ENCODE results near the gene SGCA. TPM values are rescaled to one million over a fixed set of nuclear protein-coding genes. Genes with fewer than 3 reads are reported as not detected.

SGCA gene
- total and polyA plus RNA-seq, 5 experiments from 2014 or later, result 0.71 TPM; not detected in 4

DNA sequence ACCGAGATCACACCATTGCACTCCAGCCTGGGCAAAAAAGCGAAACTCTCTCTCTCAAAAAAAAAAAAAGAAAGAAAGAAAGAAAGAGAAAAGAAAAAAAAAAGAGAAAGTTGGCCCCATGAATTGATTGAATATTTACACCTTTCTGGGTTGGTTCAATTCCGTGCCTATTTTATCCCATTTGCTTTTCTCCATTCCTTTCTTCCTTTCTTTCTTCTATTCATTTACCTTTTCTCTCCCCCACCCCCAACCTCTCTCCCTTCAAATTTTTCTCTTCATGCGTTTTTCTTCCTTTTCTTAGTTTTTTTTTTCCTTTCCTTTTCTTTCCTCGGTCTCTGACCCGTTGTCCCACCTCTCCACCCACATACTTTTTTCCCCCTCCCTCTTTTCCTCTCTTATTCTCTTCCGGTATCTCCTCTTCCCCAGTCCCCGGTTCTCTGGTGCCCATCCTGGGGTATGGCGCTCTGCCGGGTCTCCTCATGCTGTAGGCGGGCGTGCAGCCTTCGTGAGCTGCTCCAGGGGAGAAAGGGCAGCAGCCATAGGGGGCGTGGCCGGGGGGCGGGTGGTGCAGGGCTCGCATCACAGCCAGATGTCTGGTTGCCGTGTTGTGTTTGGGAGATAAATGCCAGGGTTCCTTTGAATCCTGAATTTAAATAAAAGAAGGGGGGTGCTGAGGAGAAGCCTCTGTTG lies 40.9 kb downstream of the SGCA start:
- peaks cover 43 to 76% (median 62%) of the 10 kb centered on the region in 5 donors for H3K27me3 Mint-ChIP-seq
- DNase-seq (no peak), ATAC-seq (peak in 1 of 2 donors; percentile 46)
- H3K36me3 Mint-ChIP-seq, result no peaks in the 10 kb centered on the region
- POLR2A ChIA-PET, result no interaction called here
- peaks cover 3 to 11% (median 6%) of the 10 kb centered on the region in 4 donors for H3K4me1 Mint-ChIP-seq
- no peaks in the 10 kb centered on the region for H3K9me3 Mint-ChIP-seq
- peak overlapping the region in 1 of 10 donors; percentile 34 for H3K27ac Mint-ChIP-seq
- H3K4me3 Mint-ChIP-seq, result peak overlapping the region in 7 of 10 donors; percentile 18 to 67 (median 36)

DNA sequence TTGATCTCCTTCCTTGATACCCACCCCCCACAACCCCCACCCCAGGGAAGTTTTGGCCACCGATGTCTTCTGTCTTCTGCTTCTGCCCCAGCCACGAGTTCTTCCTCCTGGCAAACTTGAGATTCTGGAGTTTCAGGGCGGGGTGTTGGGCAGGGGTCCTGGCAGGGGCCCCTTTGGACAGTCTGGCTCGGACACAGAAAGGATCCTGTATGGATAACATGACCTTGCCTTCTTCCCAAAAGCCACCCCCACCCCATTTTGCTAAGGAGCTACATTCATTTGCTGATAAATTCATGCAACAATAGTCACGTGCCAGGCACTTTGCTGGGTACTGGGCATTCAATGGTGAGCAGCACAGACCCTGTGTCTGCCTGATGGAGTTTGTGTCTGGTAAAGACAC lies 41.5 kb downstream of the SGCA start:
- H3K9me3 Mint-ChIP-seq, result no peaks in the 10 kb centered on the region
- no peaks in the 10 kb centered on the region for H3K36me3 Mint-ChIP-seq
- peak overlapping the region in 1 of 10 donors; percentile 39 for H3K4me3 Mint-ChIP-seq
- ATAC-seq (no peak), DNase-seq (no peak)
- peaks cover 3 to 11% (median 5%) of the 10 kb centered on the region in 4 donors for H3K4me1 Mint-ChIP-seq
- H3K27me3 Mint-ChIP-seq, result peaks cover 39 to 76% (median 57%) of the 10 kb centered on the region in 5 donors
- H3K27ac Mint-ChIP-seq, result peak overlapping the region in 2 of 10 donors; percentile 9 to 34
- POLR2A ChIA-PET, result no interaction called here

DNA sequence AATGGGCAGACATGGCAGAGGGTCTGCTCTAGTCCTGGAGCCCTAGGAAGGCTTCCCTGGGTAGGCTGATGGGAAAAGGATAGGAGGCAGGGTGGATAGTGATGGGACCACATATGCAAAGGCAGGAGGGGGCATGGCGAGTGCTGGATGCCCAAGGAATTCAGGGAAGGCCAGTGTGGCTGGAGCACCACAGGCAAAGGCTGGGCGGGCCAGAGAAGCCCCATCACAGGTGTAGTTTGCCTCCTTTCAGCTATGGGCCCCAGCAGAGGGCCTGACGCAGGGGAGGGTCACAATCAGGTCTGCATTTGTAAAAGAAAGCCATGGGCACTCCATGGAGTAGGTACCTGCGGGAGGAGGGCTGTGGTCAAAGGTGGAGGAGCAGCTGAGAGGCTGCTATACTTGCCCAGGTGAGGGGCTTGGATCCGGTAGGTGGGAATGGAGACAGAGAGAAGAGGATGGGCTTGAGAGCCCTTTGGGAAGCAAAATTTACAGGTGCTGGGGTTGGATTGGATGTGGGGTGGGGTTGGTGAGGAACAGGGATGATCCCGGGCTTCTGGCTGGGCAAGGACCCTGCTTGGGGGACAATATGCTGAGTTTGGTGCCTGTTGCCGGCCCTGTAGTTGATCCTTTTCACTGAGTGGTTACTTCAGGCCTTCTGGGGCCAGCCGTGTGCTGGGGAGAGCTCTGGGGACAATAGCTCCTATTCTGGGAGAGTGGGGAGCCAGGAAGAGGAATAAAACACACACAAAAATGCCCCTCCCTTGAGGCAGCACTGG lies 42.2 kb downstream of the SGCA start:
- Mint-ChIP-seq H3K27me3 (peaks cover 32 to 71% (median 51%) of the 10 kb centered on the region in 5 donors), H3K9me3 (no peaks in the 10 kb centered on the region), H3K4me3 (no peak overlapping the region), H3K27ac (peak overlapping the region in 1 of 10 donors; percentile 78), H3K36me3 (no peaks in the 10 kb centered on the region), H3K4me1 (peaks cover 5 to 15% (median 11%) of the 10 kb centered on the region in 4 donors)
- POLR2A ChIA-PET, result no interaction called here
- DNase-seq (no peak), ATAC-seq (no peak)

DNA sequence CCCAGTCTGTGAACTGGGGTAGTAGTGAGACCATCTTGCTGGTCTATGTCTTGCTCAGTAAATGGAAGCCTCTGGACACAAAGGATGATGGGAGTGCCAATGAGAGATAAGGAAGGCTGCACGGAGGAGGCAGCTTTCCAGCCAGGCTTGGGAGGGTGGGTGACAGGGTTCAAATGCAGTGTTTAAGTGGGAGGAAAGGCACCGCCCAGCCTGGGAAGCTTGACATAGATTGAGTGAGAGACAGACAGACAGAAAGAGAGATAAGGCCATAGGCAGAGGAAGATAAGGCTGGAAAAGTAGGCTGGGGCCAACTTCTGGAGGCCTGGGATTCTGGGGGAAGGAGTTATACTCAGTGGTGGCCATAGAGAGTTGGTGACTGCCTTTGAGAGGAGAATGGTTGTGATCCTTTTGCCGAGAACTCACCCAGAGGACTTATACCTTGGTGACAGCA lies 42.8 kb downstream of the SGCA start:
- Mint-ChIP-seq H3K36me3 (no peaks in the 10 kb centered on the region), H3K4me3 (no peak overlapping the region), H3K27ac (no peak overlapping the region), H3K4me1 (peaks cover 7 to 19% (median 15%) of the 10 kb centered on the region in 4 donors), H3K9me3 (no peaks in the 10 kb centered on the region), H3K27me3 (peaks cover 33 to 66% (median 49%) of the 10 kb centered on the region in 5 donors)
- DNase-seq (no peak), ATAC-seq (no peak)
- POLR2A ChIA-PET, result interaction anchor here (0.6 kb wide), 1 partner anchor 568 kb away, joined by 3 read pairs; no protein-coding TSS in a partner anchor

DNA sequence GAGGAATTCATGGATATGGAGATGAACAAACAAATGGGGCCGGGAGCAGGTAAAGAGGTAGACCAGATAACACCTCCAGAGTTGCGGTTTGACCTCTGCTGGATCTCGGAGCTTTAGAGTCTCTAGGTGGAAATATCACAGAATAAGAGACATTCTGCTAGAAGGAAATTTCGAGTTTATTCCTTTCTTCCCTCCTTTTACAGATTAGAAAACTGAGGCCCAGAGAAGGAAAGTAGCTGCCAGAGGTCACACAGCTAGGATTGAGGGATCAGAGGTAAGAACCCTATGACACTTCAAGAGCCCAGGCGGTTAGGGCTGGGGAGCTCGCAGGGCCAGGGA lies 43.3 kb downstream of the SGCA start:
- Mint-ChIP-seq H3K9me3 (no peaks in the 10 kb centered on the region), H3K4me3 (no peak overlapping the region), H3K27ac (no peak overlapping the region), H3K36me3 (no peaks in the 10 kb centered on the region), H3K27me3 (peaks cover 33 to 66% (median 45%) of the 10 kb centered on the region in 5 donors), H3K4me1 (peaks cover 7 to 19% (median 15%) of the 10 kb centered on the region in 4 donors)
- DNase-seq, result no peak
- no peak for ATAC-seq
- POLR2A ChIA-PET, result interaction anchor here (0.6 kb wide), 1 partner anchor 568 kb away, joined by 3 read pairs; no protein-coding TSS in a partner anchor

DNA sequence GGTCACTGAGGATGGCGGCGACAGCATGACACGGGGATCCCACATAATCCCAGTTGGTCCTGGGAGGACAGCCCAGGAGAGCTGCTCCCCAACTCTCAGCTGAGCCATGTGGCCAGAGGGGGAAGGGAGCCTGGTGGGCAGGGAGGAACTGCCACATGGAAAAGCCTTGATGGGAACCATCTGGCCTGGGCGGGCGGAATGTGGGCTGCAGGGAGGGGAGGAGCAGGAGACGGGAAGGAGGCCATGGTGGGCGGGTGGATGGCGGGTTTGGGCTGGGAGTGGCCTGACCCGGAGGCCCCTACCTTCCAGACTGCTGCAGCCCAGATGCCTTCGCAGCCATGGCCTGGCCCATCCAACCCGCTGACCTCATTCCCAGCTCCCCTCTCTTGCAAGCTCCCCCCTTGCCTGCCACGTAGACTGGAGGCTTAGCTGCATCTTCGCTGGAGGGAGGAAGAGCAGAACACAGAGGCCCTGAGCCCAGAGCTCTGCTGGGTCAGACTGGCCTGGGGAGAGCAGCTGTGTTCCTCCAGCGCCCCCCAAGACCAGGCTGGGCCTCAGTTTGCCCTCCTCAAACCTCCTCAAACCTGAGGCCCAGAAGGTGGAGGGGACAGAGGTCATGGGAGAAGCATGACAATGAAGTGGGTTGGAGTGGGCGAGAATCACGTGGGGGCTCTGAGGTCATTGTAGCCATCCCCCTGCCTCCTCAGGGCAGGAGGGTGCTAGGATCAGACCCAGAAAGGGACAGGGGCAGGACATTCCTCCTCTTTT lies 43.9 kb downstream of the SGCA start:
- ATAC-seq, result no peak
- H3K4me1 Mint-ChIP-seq, result peaks cover 7 to 19% (median 15%) of the 10 kb centered on the region in 4 donors
- no peak overlapping the region for H3K27ac Mint-ChIP-seq
- POLR2A ChIA-PET, result no interaction called here
- H3K27me3 Mint-ChIP-seq, result peaks cover 33 to 63% (median 45%) of the 10 kb centered on the region in 5 donors
- H3K4me3 Mint-ChIP-seq, result no peak overlapping the region
- no peaks in the 10 kb centered on the region for H3K9me3 Mint-ChIP-seq
- DNase-seq, result no peak
- no peaks in the 10 kb centered on the region for H3K36me3 Mint-ChIP-seq

DNA sequence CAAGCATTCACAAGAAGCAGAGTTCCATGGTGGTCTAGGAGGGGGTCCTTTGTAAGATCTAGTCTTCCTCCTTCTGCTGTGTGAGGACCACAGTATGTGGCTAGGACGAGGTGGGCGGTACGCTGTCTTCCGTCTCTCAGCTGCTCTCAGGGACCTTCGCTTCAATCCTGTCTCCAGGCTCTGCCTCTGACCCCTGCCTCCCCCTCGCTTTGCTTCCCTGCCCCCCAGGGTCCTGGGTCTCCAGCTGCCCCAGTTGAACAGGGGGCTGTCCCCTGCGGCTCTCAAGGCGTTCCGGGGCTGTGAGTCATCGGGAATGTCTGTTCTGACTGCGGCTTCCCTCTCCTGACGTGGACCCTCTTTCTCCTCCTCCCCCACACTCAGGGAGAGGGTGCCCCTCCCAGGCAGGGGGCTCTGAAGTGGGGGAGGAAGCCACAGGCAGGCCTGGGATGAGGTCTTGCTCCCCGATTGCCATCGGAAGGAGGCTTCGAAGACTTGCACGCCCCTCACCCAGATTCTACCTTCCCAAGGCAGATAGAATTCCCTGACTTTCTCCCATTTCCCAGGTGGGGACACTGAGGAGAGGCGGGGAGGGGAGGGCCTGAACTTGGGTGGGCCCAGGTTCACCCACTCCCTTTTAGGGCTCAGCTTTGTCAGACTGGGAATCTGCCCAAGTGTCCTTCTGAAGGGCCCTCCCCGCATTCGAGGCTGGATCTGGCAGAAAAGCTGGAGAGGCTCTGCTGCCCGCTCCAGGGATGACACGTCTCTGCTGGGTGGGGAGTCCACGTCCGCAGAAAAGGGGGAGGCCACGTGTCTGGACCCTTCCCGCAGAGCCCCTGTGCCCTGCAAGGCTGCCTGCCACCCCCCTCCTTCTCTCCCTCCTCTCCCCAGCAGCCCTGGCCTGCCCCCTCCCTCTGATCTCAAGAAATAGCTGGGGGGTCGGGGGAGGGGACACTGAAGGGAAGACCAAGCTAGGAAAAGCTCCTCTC lies 44.7 kb downstream of the SGCA start:
- H3K27ac Mint-ChIP-seq, result no peak overlapping the region
- H3K9me3 Mint-ChIP-seq, result no peaks in the 10 kb centered on the region
- POLR2A ChIA-PET, result no interaction called here

DNA sequence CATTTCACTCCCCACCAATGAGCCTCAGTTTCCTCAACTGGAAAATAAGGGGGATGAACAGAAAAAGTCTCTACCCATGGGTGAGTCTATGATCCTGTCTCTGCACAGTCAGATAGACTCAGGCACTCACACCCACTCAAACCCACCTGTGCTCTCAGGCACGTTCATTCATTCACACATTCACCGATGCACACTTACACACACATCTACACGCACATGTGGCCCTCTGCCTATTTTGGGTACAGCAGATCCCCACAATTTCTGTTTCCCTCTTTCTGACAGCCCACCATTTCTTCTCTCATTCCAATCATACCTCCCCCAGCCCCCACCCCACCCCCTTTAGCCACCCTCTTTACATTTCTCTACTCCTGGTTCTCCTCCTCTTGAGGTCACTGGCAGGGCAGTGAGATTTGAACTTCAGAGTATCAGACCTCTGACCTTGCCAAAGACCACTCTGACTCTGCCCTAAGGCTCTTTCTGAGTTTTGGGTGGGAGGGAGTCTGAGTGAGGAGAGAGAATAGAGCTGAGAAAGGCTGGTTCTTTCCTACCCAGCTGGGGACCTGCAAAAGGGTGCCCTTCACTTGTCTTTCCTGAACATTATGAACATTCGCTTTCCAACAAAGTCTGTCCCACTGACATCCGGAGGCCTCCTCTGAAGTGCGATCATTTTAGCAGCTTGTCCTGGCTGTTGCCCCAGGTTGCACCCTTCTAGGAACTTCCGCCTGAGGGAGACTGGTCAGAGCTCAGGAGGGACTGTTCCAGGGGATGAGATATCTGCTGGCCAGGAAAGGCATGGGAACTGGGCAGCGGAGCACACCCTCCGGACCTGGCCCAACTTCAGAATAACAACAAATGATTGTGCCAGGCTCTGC lies 45.7 kb downstream of the SGCA start:
- Mint-ChIP-seq H3K27ac (no peak overlapping the region), H3K27me3 (peaks cover 26 to 45% (median 34%) of the 10 kb centered on the region in 5 donors), H3K4me1 (peaks cover 7 to 19% (median 15%) of the 10 kb centered on the region in 4 donors), H3K36me3 (no peaks in the 10 kb centered on the region), H3K4me3 (no peak overlapping the region), H3K9me3 (no peaks in the 10 kb centered on the region)
- POLR2A ChIA-PET, result no interaction called here
- no peak for DNase-seq
- ATAC-seq, result no peak

More for the DNA sequence above, 44.7 kb downstream of the SGCA start:
- ATAC-seq (no peak), DNase-seq (peak in 1 of 10 donors; percentile 14)
- Mint-ChIP-seq H3K36me3 (no peaks in the 10 kb centered on the region), H3K27me3 (peaks cover 26 to 54% (median 39%) of the 10 kb centered on the region in 5 donors), H3K4me3 (no peak overlapping the region), H3K4me1 (peaks cover 7 to 19% (median 15%) of the 10 kb centered on the region in 4 donors)

DNA sequence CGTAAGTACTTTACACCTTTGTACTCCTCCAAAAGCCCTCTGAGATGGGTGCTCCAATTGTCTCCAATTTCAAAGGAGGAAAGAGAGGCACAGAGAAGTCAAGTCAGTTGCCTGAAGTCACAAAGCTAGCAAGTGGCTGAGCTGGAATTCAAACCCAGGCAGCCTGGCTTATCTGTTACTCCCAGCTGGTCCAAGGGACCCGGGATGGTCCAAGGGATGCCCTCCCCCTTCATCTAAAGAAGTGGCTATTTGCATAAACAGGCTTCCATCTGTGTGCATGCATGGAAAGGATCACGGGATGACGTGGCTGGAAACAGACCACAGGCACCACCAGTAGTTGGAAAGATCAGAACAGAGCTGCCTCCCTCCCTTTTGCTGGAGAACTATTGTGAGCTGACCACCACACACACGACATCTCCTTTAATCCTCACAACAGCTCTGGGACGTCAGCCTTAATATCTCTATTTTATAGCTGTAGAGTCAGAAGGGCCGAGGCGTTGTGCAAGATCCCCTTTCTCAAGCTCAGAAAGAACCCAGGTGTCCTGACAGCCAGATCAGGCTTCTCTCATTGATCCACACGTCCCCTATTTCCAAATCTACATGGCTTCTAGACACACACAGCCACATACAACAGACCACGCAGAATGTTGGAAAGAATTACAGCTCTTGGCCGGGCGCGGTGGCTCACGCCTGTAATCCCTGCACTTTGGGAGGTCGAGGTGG lies 46.5 kb downstream of the SGCA start:
- no peak overlapping the region for H3K27ac Mint-ChIP-seq
- H3K4me3 Mint-ChIP-seq, result no peak overlapping the region
- no peaks in the 10 kb centered on the region for H3K36me3 Mint-ChIP-seq
- DNase-seq, result no peak
- H3K27me3 Mint-ChIP-seq, result peaks cover 20 to 37% (median 27%) of the 10 kb centered on the region in 5 donors
- POLR2A ChIA-PET, result interaction anchor here (0.7 to 1.5 kb wide), 2 partner anchors 11 to 183 kb away, joined by 3 to 7 read pairs; partner anchors contain the start of gene COL1A1
- no peak for ATAC-seq
- no peaks in the 10 kb centered on the region for H3K9me3 Mint-ChIP-seq
- H3K4me1 Mint-ChIP-seq, result peaks cover 4 to 13% (median 11%) of the 10 kb centered on the region in 4 donors

All from naive thymus-derived CD8-positive, alpha-beta T cell (primary cell).